OCI-LY1 (cell line): ENCODE measurements around the gene ITGA2.

Experiments
- H2AFZ ChIP-seq: fragments of 200-600 bp; sonication (generic), shearing (Covaris generic); 2 replicates; pipeline ENCODE4 v1.6.0; 2014; ENCODE audit warnings: antibody characterized with exemption, mild to moderate bottlenecking, low read length
- H3F3A ChIP-seq: fragments of 200-600 bp; sonication (generic), shearing (Covaris generic); 2 replicates; pipeline ENCODE4 v1.6.0; 2014; ENCODE audit warnings: mild to moderate bottlenecking, antibody characterized with exemption, low read length, moderate library complexity; ENCODE audit not compliant: insufficient read depth
- H3K27ac ChIP-seq: fragments of 200-600 bp; sonication (generic); 2 replicates; pipeline ENCODE4 v1.5.1; 2014; ENCODE audit warnings: low read length, mixed run types, mild to moderate bottlenecking, low read depth; ENCODE audit not compliant: poor library complexity, severe bottlenecking
- H3K27me3 ChIP-seq: fragments of 200-600 bp; sonication (generic); 2 replicates; pipeline ENCODE4 v1.6.0; 2014; ENCODE audit warnings: antibody characterized with exemption, mild to moderate bottlenecking, low read length, moderate library complexity; ENCODE audit not compliant: insufficient read depth
- H3K36me3 ChIP-seq: fragments of 200-600 bp; sonication (generic); 2 replicates; pipeline ENCODE4 v1.6.1; 2014; ENCODE audit warnings: mild to moderate bottlenecking, antibody characterized with exemption, low read length, moderate library complexity, mixed read lengths; ENCODE audit not compliant: insufficient read depth
- H3K4me1 ChIP-seq: fragments of 200-600 bp; sonication (generic); 2 replicates; pipeline ENCODE4 v1.5.1; 2014; ENCODE audit warnings: mild to moderate bottlenecking, low read length, moderate library complexity; ENCODE audit not compliant: insufficient read depth, severe bottlenecking
- H3K4me2 ChIP-seq: fragments of 200-600 bp; sonication (generic), shearing (Covaris generic); 2 replicates; pipeline ENCODE4 v1.6.1; 2014; ENCODE audit warnings: low read length
- H3K4me3 ChIP-seq: fragments of 200-600 bp; sonication (generic); 2 replicates; pipeline ENCODE4 v1.5.1; 2014; ENCODE audit warnings: low read length, low read depth, mild to moderate bottlenecking, mixed read lengths; ENCODE audit not compliant: poor library complexity, severe bottlenecking
- H3K79me2 ChIP-seq: fragments of 200-600 bp; shearing (Covaris generic); 2 replicates; pipeline ENCODE4 v1.6.1; 2016; ENCODE audit warnings: mixed run types, low read length, mixed read lengths; ENCODE audit not compliant: insufficient read depth
- H3K9ac ChIP-seq: fragments of 200-600 bp; sonication (generic), shearing (Covaris generic); 2 replicates; pipeline ENCODE4 v1.6.1; 2014; ENCODE audit warnings: mild to moderate bottlenecking, low read length, mixed read lengths
- H3K9me2 ChIP-seq: fragments of 200-600 bp; sonication (generic), shearing (Covaris generic); 2 replicates; pipeline ENCODE4 v1.6.1; 2014; ENCODE audit warnings: low read depth, mild to moderate bottlenecking, low read length, mixed read lengths
- H3K9me3 ChIP-seq: fragments of 200-600 bp; shearing (Covaris generic); 2 replicates; pipeline ENCODE4 v1.6.1; 2014; ENCODE audit warnings: low read length, mixed read lengths
- H4K20me1 ChIP-seq: fragments of 200-600 bp; sonication (generic), shearing (Covaris generic); 2 replicates; pipeline ENCODE4 v1.6.0; 2016; ENCODE audit warnings: mild to moderate bottlenecking, low read length; ENCODE audit not compliant: insufficient read depth
- EZH2 ChIP-seq: fragments of 200-600 bp; sonication (generic), shearing (Covaris generic); IDR thresholded peaks from 2 replicates; pipeline ENCODE4 v1.8.0; 2017; ENCODE audit warnings: borderline replicate concordance, mixed run types, mild to moderate bottlenecking, antibody characterized with exemption, low read length, moderate library complexity, mixed read lengths
- TF ChIP-seq, protein P1 (sequence below): fragments of 200-600 bp; sonication (generic), shearing (Covaris generic); IDR thresholded peaks from 2 replicates; pipeline ENCODE4 v1.5.1; 2017; ENCODE audit warnings: mild to moderate bottlenecking, antibody characterized with exemption, low read length, moderate library complexity, mixed read lengths

ITGA2 gene

DNA sequence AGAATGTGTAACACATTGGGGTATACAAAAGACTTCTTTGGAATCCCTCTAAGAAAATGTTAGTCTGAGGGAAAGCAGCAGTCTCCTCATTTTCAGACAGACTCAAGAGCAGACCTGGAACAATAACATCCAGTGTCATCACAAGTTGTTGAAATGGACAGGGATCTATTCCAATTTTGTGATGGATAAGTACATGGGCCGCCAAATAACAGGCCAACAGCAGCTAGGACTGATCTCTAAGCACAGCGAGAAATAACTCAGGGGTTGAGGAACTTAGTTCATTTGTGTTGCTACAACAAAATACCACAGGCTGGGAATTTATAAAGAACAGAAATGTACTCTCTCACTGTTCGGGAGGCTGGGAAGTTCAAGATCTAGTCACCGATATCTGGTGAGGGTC is 7.6 kb upstream of the ITGA2 start:
- H3K4me2 ChIP-seq, result no peak overlapping the region
- no peaks in the 10 kb centered on the region for H3K9me2 ChIP-seq
- H3K27ac ChIP-seq, result no peak overlapping the region
- no peaks in the 10 kb centered on the region for H3K27me3 ChIP-seq
- H3F3A ChIP-seq, result no peaks in the 10 kb centered on the region
- no peaks in the 10 kb centered on the region for H3K36me3 ChIP-seq
- TF ChIP-seq, protein P1, sequence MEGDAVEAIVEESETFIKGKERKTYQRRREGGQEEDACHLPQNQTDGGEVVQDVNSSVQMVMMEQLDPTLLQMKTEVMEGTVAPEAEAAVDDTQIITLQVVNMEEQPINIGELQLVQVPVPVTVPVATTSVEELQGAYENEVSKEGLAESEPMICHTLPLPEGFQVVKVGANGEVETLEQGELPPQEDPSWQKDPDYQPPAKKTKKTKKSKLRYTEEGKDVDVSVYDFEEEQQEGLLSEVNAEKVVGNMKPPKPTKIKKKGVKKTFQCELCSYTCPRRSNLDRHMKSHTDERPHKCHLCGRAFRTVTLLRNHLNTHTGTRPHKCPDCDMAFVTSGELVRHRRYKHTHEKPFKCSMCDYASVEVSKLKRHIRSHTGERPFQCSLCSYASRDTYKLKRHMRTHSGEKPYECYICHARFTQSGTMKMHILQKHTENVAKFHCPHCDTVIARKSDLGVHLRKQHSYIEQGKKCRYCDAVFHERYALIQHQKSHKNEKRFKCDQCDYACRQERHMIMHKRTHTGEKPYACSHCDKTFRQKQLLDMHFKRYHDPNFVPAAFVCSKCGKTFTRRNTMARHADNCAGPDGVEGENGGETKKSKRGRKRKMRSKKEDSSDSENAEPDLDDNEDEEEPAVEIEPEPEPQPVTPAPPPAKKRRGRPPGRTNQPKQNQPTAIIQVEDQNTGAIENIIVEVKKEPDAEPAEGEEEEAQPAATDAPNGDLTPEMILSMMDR, result no peak
- no peak for TF ChIP-seq EZH2
- H3K9ac ChIP-seq, result no peak overlapping the region
- H3K79me2 ChIP-seq, result no peaks in the 10 kb centered on the region
- H3K4me1 ChIP-seq, result no peaks in the 10 kb centered on the region
- H4K20me1 ChIP-seq, result no peaks in the 10 kb centered on the region
- no peak overlapping the region for H2AFZ ChIP-seq
- H3K4me3 ChIP-seq, result no peak overlapping the region
- no peaks in the 10 kb centered on the region for H3K9me3 ChIP-seq

DNA sequence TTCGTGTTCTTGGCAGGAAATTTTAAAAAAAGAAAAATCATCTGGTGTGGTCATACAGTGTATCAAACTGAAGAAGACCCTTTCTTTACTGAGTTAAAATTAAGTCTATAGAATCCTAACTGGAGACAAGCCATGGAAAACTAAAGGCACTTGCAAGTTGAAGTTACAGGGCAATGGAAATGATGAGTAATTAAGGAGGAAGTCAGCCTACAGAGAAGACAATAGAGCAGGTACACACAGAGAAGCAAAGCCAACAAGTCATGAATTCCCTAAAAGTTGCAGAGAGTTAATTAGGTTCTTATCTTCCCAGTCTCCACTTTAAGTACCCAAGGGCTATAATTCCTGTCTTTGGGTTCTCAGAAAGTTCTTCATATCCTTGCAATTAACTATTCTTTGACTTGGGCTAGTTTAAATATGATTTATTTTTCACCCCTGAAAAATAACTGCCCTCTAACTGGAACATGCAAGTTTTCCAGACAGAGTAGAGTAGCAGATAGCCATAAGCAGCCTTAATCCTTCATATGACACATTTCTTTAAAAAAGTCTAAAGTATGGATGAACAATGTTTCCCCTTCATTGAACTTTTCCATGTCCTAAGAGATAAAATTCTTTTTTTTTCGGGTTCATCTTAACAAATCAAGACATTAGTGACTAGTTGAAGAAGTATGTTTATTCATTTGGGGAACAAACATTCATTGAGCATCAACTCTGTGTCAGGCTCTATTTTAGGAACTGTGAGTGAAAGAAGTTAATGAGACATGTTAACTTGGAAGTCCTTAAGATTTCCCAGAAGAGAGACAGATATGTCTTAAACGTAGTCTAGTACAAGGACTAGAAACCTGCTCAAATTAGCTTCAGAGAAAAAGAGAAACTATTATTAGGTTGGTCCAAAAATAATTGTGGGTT is 5.2 kb upstream of the ITGA2 start:
- Histone ChIP-seq H2AFZ (no peak overlapping the region), H3F3A (no peaks in the 10 kb centered on the region), H3K36me3 (no peaks in the 10 kb centered on the region), H3K4me2 (no peak overlapping the region), H3K27ac (no peak overlapping the region), H3K9ac (no peak overlapping the region), H3K4me3 (no peak overlapping the region), H4K20me1 (no peaks in the 10 kb centered on the region), H3K9me2 (no peaks in the 10 kb centered on the region), H3K27me3 (no peaks in the 10 kb centered on the region), H3K9me3 (no peaks in the 10 kb centered on the region), H3K79me2 (no peaks in the 10 kb centered on the region), H3K4me1 (peaks cover 3% of the 10 kb centered on the region)
- TF ChIP-seq EZH2, result no peak
- TF ChIP-seq, protein P1, result no peak

DNA sequence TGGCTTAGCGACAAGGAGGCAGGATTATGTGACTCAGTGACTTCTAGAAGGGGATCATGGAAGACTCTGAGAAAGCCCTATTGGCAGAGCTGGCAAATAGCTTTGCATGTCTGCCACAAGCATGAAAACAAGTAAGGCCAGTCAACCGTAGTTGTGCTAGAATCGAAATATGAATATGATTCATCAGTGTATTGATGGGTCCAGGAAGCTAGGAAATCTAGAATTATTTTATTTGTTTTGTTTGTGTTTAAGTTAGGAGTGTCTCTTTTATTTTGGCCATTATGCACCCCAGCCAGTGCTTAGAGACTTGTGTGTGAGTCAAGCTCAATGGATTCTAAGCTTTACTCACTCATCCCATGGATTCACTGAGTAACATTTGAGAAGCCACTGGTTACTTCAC is 3.8 kb upstream of the ITGA2 start:
- H3K36me3 ChIP-seq, result no peaks in the 10 kb centered on the region
- no peak overlapping the region for H3K4me3 ChIP-seq
- TF ChIP-seq, protein P1, result no peak
- TF ChIP-seq EZH2, result no peak
- no peaks in the 10 kb centered on the region for H3K9me3 ChIP-seq
- no peaks in the 10 kb centered on the region for H3K79me2 ChIP-seq
- no peak overlapping the region for H3K4me2 ChIP-seq
- H3K27me3 ChIP-seq, result no peaks in the 10 kb centered on the region
- H4K20me1 ChIP-seq, result no peaks in the 10 kb centered on the region
- no peak overlapping the region for H3K27ac ChIP-seq
- peaks cover 10% of the 10 kb centered on the region for H3K4me1 ChIP-seq
- H3F3A ChIP-seq, result no peaks in the 10 kb centered on the region
- no peaks in the 10 kb centered on the region for H3K9me2 ChIP-seq
- H2AFZ ChIP-seq, result no peak overlapping the region
- no peak overlapping the region for H3K9ac ChIP-seq
